GOT3 (cell line): ENCODE results near the gene TRIO.

ENCODE experiments used
- DNase-seq: peaks from one replicate; lab custom pipeline; 2025; ENCODE audit warnings: mixed read lengths; lab: John Stamatoyannopoulos, UW

TRIO gene

DNA sequence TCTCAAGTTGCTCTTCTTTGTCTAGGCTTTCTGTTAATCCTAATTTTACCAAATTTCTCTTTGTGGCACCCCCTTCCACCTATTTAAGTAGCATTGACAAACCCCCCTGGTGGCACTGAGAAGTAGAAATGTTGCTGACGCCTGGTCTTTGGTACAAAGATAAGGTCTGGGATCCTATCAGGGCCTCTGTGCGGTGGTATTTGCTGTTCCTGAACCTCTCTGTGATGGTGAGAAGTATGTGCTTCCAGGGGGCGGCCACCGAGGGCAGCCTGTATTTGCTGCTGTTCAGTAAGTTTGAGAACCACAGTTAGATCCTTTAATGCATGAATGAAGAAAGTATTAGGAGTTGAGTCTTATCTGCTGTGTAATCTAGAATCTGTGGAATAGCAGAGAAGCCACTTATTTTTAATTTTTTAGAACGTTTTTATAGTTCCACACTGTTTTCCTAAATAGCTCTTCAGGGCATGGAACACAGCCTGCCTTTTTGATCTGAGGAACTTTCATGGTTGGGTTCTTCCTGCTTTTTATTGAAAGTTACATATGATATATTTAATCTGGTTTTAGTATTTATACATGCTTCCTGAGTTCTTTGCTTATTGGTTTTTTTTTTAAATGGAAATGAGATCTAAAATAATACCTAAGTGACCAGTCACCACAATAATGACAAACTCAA, 124.2 kb downstream of the TRIO start:
- DNase-seq = no peak

DNA sequence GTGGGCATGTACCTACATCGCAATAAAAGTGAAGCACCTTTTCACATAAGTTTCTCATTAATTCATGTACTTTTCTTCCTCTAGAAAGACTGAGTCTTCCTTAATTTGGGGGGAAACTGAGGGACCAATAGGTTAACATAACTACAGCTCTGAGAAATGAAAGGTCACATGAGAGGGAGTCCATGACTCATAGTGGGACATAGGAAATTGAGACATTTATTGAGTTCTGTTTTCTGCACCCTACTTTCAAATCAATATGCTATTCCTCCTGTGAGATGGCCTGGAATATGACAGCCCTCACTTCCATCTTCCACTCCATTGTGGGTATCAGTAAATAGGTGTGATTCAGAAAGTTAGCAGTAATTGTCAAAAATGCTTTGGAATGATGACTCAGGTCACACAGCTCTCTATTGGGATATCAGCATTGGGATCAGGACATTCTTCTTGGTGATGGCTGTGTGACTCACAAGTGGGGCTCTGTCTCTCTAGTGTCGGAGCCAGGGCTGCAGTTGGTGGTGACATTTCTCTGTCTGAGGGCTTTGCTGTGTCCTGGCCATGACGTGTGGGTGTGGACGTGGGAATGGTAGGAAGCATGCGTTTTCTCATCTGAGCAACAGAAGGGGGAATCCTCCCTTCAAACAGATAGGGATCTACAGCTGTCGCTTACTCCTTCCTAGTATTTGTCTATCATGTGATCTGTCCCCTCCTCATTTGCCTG, 125.0 kb downstream of the TRIO start:
- DNase-seq = no peak

DNA sequence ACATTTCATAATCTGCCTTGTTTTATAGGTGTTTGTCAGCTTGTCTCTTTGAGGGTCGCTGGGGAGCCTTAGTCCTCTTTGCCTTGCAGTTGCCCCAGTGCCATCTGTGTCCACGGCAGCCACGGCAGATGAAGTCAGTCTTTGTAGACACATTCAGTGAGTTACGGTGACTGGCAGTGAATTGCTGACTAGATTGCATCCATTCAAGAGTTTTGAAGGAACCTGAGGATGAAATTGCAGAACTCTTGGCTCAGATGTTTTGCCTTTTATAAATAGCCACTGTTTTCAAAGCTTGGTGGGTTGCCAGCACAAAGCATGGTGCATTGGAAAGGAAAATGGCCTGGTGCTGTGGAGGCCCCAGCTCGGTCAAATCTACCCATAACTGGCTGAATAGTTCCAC, 125.6 kb downstream of the TRIO start:
- no peak for DNase-seq

DNA sequence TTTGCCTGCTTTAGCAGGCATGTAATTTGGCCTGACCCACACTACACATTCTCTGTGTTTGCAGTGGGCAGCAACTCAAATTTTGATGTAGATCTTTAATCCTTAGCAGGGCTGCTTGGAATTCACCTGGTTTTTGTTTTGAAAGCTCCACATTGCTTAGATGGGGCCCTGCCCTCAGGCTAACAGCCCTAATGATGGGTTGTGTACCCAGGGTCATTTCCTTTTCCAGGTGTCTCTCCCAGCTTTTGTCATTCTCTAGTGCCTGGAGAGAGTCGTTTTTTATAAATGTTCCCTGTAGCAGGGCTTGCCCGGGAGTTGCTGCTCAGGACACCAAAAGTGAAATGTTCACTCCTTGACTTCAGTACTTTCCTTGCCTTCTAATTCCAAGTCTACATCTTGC, 126.3 kb downstream of the TRIO start:
- DNase-seq = no peak

DNA sequence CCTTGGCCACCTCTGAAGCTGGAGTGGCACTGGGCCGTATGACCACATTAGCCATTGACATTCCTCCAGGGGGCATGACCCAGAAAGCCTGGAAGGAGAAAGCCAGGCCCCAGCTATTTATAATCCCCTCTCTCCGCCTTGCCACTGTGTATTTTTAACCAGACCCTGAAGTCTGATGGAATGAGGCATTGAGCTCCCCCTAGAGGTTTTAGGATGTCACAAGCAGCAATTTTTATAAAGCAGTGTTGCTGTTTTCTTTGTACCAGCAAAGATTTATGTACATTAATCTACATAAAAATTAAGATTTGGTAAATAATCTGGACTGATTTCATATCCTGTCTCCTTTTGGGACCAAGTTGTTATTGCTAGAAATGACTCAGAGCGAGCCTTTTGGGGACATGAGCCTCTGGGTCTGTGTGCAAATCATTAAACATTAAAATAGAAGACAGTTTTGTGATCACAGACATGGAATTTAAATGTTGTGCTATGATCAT, 127.1 kb downstream of the TRIO start:
- DNase-seq = no peak

DNA sequence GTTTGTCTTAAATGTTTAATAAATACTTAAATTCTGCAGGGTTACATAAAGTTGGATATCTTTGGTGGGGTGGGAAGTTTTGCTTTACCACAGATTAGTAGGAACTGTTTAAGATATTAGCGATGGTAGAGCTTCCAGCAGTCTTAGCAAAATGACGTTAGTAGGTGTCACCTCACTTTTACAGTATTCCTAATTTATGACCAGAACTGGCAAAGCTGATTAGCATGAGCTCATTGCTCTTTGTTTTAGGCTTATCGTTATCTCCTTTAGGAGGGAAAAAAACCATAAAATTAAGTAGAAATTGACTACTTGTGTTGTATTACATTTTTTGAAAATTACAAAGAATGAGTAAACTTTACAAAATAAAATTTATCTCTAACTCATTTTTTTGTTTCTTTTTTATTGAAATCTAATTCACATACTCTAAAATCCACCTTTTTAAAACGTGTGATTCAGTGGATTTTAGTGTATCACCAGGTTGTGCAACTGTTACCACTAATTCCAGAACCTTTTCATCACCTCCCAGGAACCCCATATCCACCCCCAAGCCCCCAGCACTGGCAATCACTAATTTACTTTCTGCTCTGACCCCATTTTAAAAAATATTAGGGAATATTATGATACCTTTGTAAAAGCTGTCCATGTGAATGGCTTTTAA, 129.5 kb downstream of the TRIO start:
- DNase-seq = no peak

DNA sequence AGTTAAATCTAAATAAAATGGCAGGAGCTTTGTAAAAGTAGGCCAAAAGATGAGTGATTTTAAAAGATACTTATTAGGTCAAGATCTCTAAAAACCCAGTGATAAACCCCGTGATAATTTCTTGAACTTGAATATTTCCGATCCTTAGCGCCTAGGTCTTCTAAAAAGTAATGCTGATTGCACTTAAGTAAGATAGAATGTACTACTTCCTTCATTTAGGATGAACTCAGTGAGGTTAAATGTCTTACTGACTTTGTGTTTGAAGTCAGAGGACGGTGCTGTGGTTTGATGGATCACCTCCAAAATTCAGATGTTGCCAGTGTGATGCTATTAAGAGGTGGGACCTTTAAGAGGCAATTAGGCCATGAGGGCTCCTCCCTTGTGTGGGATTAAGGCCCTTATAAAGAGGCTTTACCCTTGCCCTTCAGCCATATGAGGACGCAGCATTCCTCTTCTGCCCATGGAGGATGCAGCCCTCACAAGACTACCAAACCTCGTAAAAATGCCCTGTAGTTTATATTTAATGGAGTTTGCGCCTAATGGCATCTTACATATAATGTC, 130.1 kb downstream of the TRIO start:
- no peak for DNase-seq

DNA sequence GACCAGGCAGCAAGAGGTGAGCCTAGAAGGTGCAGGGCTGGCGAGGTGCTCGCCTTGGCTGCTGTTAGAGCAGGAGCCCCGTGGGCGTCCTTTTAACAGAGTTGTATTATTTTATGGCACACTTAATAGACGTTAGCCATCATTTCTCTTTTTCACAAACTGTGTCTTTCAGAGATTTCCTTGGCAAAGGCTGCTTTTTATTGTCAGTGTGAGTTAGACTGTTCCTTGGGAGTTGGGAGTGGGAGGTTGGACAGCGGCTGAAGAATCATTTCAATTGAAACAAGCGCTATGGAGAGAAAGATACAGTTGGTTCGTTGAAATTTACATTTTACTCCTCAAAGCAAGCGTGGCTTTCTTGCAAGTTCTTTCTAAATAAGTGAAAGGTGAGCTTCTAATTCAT, 133.2 kb downstream of the TRIO start:
- no peak for DNase-seq

DNA sequence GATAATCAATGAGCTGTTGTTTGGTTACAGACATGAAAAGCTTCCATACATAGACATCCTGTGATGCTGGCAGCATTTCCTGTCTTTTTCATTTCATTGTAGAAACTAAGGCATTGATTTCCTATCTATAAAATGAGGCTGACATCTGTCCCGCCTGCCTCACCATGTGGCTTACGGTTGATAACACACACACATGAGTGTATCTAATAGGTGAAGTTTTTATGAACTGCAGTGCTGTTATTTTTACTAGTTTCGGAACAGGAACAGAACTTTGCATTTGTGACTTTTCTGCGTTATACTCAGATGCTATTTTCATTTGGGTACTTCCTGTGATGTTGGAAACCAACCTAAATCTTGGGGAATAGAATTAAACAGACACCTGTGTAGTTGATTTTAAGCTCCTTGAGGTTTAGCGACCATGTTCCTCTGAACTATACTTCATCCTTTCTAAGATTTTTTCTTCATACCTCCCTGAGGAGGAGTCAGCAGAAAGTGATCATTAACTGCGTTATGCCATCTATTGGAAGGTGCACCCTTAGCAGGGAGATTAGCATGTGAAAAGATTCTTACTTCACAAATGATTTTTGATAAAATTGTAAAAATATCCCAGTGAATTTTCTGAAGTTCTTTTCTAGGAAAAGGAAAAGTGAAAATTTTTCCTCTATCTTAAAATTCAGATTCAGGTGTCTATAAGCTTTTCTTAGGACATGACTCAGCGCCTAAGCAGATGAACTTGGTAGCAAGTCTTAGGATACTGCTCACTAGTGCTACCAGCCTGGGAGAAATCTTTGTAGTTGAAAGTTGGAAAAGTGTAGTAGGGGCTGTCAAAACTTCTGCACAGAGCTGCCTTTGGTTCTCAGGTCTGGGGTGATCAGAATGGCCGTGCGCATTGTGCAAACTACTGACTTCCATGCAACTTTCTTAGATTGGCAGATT, 134.5 kb downstream of the TRIO start:
- no peak for DNase-seq

DNA sequence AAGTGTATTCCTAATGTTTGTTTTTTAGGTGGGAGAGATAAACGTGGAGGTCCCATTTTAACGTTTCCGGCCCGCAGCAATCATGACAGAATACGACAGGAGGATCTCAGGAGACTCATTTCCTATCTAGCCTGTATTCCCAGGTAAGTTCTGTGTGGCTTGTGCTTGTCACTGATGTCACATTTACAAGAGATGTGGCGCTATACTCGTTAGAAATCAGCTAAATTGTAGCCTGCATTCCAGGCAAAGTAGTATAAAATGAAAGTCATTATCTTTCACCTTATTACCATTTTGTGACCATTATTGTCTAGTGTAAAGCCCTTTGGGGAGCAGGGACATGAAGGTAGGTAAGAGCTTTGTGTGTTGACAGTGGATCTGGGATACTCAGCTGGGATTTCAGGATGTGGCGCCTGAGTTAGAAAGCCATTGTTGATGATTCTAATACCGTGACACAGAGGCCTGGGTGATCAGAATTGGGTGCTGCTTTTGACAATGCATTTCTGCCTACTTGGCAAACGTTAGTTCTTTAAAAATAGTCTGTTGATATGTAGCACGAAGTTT, 137.2 kb downstream of the TRIO start:
- DNase-seq = no peak

DNA sequence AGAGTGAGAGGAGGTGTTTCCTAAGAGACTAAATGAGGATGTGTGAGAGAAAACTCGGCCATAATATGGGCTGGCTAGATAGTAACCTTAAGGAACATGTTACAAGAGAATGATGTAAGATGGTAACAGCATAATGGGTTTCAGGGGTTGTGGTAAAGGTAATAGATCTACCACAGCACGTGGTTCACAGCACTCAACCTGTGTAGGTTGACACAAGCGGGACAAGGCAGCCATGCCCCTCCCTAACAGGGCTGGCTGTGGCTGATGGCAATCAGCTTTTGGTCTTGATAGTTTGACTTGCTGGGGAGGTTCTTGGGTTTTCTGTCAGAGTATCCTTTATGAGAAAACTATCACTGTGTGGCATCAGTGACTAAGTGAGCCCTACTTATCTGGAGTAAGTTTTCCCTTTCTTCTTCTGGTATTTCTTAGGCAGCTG, 138.6 kb downstream of the TRIO start:
- DNase-seq = no peak

DNA sequence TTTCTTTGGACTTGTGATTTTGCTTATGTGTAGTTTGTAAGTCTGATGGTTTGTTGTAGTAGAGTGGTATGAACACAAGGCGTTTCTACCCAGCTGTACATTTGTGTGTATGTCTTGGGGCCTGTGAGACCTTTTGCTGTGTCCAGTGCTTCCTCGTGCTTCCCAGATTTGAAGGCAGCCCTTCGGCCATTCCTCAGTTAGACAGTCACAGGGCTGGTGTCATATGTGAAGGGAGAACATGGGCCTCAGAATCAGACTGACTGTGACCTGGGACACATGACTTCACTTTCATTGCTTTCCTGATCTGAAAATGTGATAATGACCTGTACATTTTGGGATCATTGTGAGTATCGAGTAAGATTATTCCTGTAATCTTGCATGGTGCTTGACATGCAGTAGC, 140.0 kb downstream of the TRIO start:
- DNase-seq = no peak

DNA sequence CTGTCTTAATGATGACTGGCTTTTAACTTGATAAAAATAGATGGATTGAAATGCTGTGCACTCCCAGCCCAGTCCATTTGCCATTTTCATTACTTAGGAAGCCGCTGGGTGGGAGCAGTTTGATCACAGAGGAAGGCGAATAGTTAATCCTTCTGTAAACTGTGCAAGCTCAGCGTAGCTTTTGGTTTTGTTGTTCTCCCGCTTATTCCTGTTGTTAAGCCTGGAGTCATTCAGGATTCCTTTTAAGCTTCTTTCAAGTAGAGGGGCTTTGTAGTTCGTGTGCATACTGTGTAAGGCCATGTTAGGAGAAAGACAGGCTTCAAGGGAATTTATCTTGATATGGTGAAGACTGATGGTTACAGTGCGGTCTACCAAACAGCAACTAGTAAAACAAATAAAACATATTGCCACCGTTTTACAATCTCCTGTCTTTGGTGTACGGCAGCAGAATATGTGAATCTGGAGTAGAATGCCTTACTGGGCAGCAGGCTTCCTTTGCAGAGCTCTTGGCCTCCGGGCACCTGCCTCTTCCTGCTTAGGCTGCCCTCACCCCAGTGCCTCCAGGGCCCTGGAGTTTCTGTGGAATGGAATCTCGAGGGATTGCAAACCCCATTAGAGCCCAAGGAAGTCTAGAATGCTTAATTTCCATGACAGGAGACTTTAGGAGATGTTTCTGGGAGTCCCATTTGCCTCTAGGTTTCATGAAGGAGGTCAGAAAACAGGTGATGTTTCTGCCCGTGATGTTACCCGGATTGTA, 141.4 kb downstream of the TRIO start:
- no peak for DNase-seq

DNA sequence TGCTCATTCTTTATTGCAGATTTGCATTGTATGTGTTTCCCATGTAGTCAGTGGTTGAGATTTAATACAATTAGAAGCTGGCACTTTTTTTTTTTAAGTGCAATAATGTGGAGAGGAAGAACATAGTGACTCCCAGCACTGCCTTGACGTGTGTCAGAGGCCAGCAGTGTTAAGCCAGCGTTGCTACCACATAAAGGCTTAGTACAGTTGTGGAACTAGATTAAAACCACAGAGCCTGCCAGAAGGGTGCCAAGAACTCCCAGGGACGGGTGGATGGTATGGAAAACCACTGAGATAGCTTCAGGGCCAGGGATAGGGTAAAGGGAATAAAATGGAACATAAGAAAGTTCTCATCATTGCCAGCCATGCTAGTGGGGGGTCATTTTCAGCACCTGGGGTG, 142.9 kb downstream of the TRIO start:
- DNase-seq = no peak

DNA sequence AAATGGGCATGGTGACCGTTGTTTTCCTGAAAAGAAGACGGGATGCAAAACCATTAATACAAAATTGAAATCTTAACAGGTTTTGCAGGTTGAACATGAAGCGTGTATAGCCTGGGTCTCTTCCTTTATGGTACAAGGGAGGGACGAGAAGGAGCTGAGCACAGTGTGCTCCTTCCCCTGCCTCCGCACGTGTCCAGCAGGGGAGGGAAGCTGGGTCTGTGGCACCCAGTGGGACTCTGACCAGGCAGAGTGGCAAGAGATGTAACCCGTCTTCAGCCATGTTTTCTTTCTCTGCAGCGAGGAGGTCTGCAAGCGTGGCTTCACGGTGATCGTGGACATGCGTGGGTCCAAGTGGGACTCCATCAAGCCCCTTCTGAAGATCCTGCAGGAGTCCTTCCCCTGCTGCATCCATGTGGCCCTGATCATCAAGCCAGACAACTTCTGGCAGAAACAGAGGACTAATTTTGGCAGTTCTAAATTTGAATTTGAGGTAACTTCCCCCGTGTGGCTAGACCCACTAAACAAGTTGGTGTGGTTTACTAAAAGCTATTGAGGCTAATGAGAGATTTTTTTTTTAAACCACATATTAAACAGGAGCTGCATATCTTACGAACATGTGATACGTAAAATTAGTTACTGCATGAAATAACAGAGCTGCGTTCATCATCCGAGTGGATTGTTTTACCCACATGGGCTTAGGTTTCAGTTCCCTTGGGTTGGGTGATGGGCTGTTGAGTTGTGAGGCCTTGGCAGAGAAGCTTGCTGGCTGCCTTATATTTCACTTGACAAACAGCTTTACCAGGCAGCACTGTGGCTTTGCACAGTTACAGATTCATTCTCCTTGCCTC, 143.7 kb downstream of the TRIO start:
- DNase-seq = no peak

DNA sequence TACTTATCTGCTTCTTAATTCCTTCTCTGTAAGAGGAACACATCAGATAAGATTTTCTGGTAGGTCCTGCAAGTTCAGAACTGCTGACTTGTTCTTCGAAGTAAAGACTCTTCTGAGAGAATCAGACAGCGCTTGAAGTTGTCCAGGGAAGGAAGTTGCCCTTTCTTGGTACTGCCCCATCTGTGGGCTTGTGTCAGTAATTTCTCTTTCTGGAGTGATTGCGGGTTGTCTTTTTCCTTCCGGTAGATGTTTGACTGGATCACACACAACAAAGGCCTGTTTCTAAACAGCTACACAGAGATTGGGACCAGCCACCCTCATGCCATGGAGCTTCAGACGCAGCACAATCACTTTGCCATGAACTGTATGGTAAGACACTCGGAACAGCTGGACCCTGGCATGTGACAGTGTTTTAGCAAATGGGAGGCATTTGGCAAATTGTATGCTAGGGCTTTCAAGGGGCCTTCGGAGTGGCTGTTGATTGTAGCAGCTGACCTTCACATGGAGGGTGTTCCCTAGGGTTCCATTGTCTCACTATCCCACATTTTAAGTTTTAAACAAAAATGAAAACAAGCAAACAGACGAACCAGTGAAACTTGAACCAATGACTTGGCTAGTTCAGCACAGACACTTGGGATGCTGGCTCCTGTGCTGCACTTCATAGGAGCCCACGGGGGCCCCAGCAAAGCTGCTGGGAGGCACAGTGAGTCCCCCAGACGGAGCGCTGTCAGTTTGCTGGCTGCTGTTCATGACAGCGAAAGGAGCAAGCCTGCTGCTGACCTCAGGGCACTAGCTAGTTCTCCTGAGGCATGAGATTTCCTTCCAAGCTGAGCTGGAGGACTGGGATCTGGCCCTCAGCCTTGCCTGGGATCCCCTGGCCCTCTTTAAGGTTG, 149.9 kb downstream of the TRIO start:
- DNase-seq = no peak

DNA sequence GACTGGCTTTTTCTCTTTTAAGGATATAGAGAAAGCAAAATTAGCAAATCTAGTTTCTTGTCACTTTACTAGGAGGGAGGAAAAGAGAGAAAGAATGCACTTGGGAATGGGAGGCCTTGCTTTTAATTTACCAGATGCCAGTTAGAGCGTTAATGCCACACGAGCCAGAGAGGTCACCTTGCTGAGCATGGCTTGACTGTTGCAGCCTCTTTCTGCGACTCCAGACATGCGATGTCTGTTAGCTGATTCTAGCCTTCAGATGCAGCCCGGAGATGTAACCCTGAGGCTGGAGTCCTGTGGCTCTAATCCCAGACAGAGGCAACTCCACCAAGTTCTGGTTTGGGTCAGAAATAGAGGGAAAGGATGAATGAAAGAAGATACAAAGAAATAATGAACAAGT, 152.5 kb downstream of the TRIO start:
- no peak for DNase-seq

DNA sequence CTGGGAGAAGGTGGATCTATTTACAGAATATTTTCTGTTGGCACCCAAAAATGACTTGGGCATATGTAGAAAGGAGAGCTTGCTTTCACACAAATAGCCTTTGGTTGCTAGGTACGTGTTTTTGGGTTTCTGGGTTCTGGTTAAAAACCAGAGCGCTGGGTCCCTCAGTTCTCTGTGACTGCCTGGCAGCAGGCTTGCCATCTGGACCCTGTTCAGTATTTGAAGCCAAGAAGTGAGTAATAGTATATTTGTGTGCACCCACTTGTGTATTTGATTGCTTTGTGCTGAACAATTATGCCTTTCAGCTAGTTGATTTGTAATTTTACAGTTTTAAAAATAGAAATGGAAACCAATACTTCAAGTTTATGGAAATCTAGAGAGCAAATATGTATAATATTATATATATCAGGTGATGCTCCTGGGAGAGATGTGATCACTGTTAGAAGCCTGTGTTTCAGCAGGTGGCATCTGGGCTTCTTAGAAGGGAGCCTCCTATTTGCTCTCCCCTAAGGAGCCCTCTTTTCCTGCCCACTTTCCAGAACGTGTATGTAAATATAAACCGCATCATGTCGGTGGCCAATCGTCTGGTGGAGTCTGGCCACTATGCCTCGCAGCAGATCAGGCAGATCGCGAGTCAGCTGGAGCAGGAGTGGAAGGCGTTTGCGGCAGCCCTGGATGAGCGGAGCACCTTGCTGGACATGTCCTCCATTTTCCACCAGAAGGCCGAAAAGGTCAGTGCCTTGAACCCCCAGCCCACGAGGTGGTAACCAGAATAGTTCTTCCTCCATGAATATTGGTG, 153.6 kb downstream of the TRIO start:
- no peak for DNase-seq
